ENCODE results near the gene ARL13B.
"Not testable (repeated sequence)": the region's sequence is repeated elsewhere in the genome, so short reads cannot be mapped to it uniquely, and the experiment has no call there.

Gene ARL13B

GRCh38 chr3:94062513-94063404, 82.8 kb downstream of the ARL13B start, which contains the start of the genes DHFR2 and NSUN3:
TSS of gene DHFR2 (minus strand) at chr3:94062916. CDS start at chr3:94061511, 1,405 bp downstream.
TSS of gene NSUN3 (plus strand) at chr3:94063061. CDS start at chr3:94063127, 66 bp downstream.
- DNase-seq (ENCODE audit: low spot score): peak; percentile 95

GRCh38 chr3:94063496-94064119, 83.7 kb downstream of the ARL13B start:
- DNase-seq (ENCODE audit: low spot score): no peak

GRCh38 chr3:94064243-94064860, 84.4 kb downstream of the ARL13B start:
- no peak for DNase-seq (ENCODE audit: low spot score)

- DNase-seq (ENCODE audit: low spot score): no peak
These were observed 85.2 kb downstream of the ARL13B start for GRCh38 chr3:94065122-94065521.

- no peak for DNase-seq (ENCODE audit: low spot score)
These were observed 86.0 kb downstream of the ARL13B start for GRCh38 chr3:94065819-94066480.

- no peak for DNase-seq (ENCODE audit: low spot score)
These were observed 86.8 kb downstream of the ARL13B start for GRCh38 chr3:94066506-94067500.

- peak; percentile 39 for DNase-seq (ENCODE audit: low spot score)
These were observed 89.3 kb downstream of the ARL13B start for GRCh38 chr3:94069194-94069813.

GRCh38 chr3:94070341-94070911, 90.5 kb downstream of the ARL13B start:
- DNase-seq (ENCODE audit: low spot score): no peak

- DNase-seq (ENCODE audit: low spot score): no peak
These were observed 91.8 kb downstream of the ARL13B start for GRCh38 chr3:94071713-94072284.

- DNase-seq (ENCODE audit: low spot score): no peak
These were observed 96.1 kb downstream of the ARL13B start for GRCh38 chr3:94076055-94076454.

- DNase-seq (ENCODE audit: low spot score): not testable (repeated sequence)
These were observed 100.6 kb downstream of the ARL13B start for GRCh38 chr3:94080552-94080951.

GRCh38 chr3:94081884-94082283, 101.9 kb downstream of the ARL13B start:
- peak; percentile 60 for DNase-seq (ENCODE audit: low spot score)

GRCh38 chr3:94082391-94082937, 102.5 kb downstream of the ARL13B start:
- no peak for DNase-seq (ENCODE audit: low spot score)

GRCh38 chr3:94083261-94083660, 103.3 kb downstream of the ARL13B start:
- peak; percentile 15 for DNase-seq (ENCODE audit: low spot score)

GRCh38 chr3:94089126-94089525, 109.2 kb downstream of the ARL13B start:
- no peak for DNase-seq (ENCODE audit: low spot score)

GRCh38 chr3:94092086-94092485, 112.1 kb downstream of the ARL13B start:
- no peak for DNase-seq (ENCODE audit: low spot score)

GRCh38 chr3:94093151-94093550, 113.2 kb downstream of the ARL13B start:
- DNase-seq (ENCODE audit: low spot score): no peak

GRCh38 chr3:94095111-94095510, 115.2 kb downstream of the ARL13B start:
- no peak for DNase-seq (ENCODE audit: low spot score)

- DNase-seq (ENCODE audit: low spot score): no peak
These were observed 118.5 kb downstream of the ARL13B start for GRCh38 chr3:94098452-94098851.

All from LoVo (cell line).